OCI-LY3 (cell line): ENCODE data around the gene ALDH1A1.

ENCODE experiments used
- H2AFZ ChIP-seq: fragments of 200-600, 300-600 bp; shearing (Covaris generic); 2 replicates; pipeline ENCODE4 v1.6.0; 2014; ENCODE audit warnings: antibody characterized with exemption, low read depth, low read length
- H3K27ac ChIP-seq: fragments of 200-600, 300-600 bp; sonication (generic); 2 replicates; pipeline ENCODE4 v1.5.1; 2014; ENCODE audit warnings: mild to moderate bottlenecking, low read length, moderate library complexity, mixed read lengths
- H3K27me3 ChIP-seq: fragments of 200-600, 300-600 bp; sonication (generic); 2 replicates; pipeline ENCODE4 v1.6.1; 2014; ENCODE audit warnings: low read depth, low read length, mixed read lengths
- H3K36me3 ChIP-seq: fragments of 200-600, 300-600 bp; sonication (generic); replicated peaks from 2 replicates; pipeline ENCODE3; 2014; ENCODE audit warnings: low read depth, low read length, mixed read lengths
- H3K4me1 ChIP-seq: fragments of 300-600, 200-600 bp; sonication (generic); 2 replicates; pipeline ENCODE4 v1.6.1; 2014; ENCODE audit warnings: low read length, mixed read lengths
- H3K4me2 ChIP-seq: fragments of 200-600, 300-600 bp; sonication (generic); 2 replicates; pipeline ENCODE4 v1.6.1; 2014; ENCODE audit warnings: low read length, mixed read lengths
- H3K4me3 ChIP-seq: fragments of 300-600, 200-600 bp; sonication (generic); 2 replicates; pipeline ENCODE4 v1.5.1; 2014; ENCODE audit warnings: antibody characterized with exemption, mild to moderate bottlenecking, low read length, moderate library complexity
- H3K79me2 ChIP-seq: fragments of 300-600, 200-600 bp; shearing (Covaris generic); 2 replicates; pipeline ENCODE4 v1.6.1; 2014; ENCODE audit warnings: mild to moderate bottlenecking, low read length, mixed read lengths
- H3K9ac ChIP-seq: fragments of 300-600, 200-600 bp; shearing (Covaris generic); 2 replicates; pipeline ENCODE4 v1.6.0; 2014; ENCODE audit warnings: mild to moderate bottlenecking, low read length, moderate library complexity
- H3K9me3 ChIP-seq: fragments of 200-600, 300-600 bp; shearing (Covaris generic); 2 replicates; pipeline ENCODE4 v1.6.1; 2014; ENCODE audit warnings: low read length, mixed read lengths; ENCODE audit not compliant: insufficient read depth
- H4K20me1 ChIP-seq: fragments of 200-600, 300-600 bp; sonication (generic); 2 replicates; pipeline ENCODE4 v1.6.1; 2016; ENCODE audit warnings: low read length, mixed read lengths; ENCODE audit not compliant: insufficient read depth
- CTCF ChIP-seq: fragments of 200-600, 300-600 bp; sonication (generic); IDR thresholded peaks from 2 replicates; pipeline ENCODE4 v1.5.1; 2014; ENCODE audit warnings: antibody characterized with exemption, low read length, low read depth
- EZH2phosphoT487 ChIP-seq: fragments of 200-600 bp; shearing (Covaris generic); IDR thresholded peaks from 2 replicates; pipeline ENCODE4 v1.6.1; 2018; ENCODE audit warnings: antibody characterized with exemption, mixed run types, low read depth

ALDH1A1 gene

GRCh38 chr9:72952914-72953313 is at the start of gene ALDH1A1:
TSS of gene ALDH1A1 (minus strand) at chr9:72953053. CDS start at chr9:72953000, 53 bp downstream.
- no peak for TF ChIP-seq CTCF
- no peak for TF ChIP-seq EZH2phosphoT487
- Histone ChIP-seq H2AFZ (no peak within 1 kb of the TSS), H3K9ac (no peak within 1 kb of the TSS), H3K79me2 (no peaks in the 10 kb centered on the region), H3K36me3 (no peaks in the 10 kb centered on the region), H3K27me3 (peaks cover 17% of the 10 kb centered on the region), H3K4me1 (peaks cover 16% of the 10 kb centered on the region; the same call in 1 of the 2 replicates), H3K4me2 (peak within 1 kb of the TSS; percentile 26), H3K9me3 (no peaks in the 10 kb centered on the region), H3K27ac (no peak within 1 kb of the TSS), H4K20me1 (no peaks in the 10 kb centered on the region), H3K4me3 (no peak within 1 kb of the TSS)

GRCh38 chr9:73001860-73002259 is 49.0 kb upstream of the ALDH1A1 start:
- H4K20me1 ChIP-seq: no peaks in the 10 kb centered on the region
- no peak overlapping the region for H3K4me2 ChIP-seq
- no peaks in the 10 kb centered on the region for H3K36me3 ChIP-seq
- no peaks in the 10 kb centered on the region for H3K4me1 ChIP-seq
- H3K27ac ChIP-seq: no peak overlapping the region
- TF ChIP-seq EZH2phosphoT487 (no peak), CTCF (no peak)
- no peaks in the 10 kb centered on the region; the same call in 1 of the 2 replicates for H3K27me3 ChIP-seq
- H3K79me2 ChIP-seq: no peaks in the 10 kb centered on the region
- H3K9ac ChIP-seq: no peak overlapping the region
- H3K4me3 ChIP-seq: no peak overlapping the region
- no peaks in the 10 kb centered on the region for H3K9me3 ChIP-seq
- H2AFZ ChIP-seq: no peak overlapping the region

- Histone ChIP-seq H4K20me1 (no peaks in the 10 kb centered on the region), H3K4me2 (no peak overlapping the region), H3K79me2 (no peaks in the 10 kb centered on the region), H3K27ac (no peak overlapping the region), H3K36me3 (no peaks in the 10 kb centered on the region), H3K9me3 (no peaks in the 10 kb centered on the region), H2AFZ (no peak overlapping the region), H3K4me3 (no peak overlapping the region), H3K4me1 (no peaks in the 10 kb centered on the region), H3K27me3 (no peaks in the 10 kb centered on the region; the same call in 1 of the 2 replicates), H3K9ac (no peak overlapping the region)
- TF ChIP-seq CTCF (no peak), EZH2phosphoT487 (no peak)
Observed at GRCh38 chr9:72998363-72998762, 45.5 kb upstream of the ALDH1A1 start.

- Histone ChIP-seq H3K27ac (no peak overlapping the region), H2AFZ (no peak overlapping the region)
Observed at GRCh38 chr9:72997387-72997995, 44.6 kb upstream of the ALDH1A1 start.

More at GRCh38 chr9:72997387-72997995, 44.6 kb upstream of the ALDH1A1 start:
- H3K9me3 ChIP-seq: no peaks in the 10 kb centered on the region
- H3K27me3 ChIP-seq: no peaks in the 10 kb centered on the region; the same call in 1 of the 2 replicates
- H3K9ac ChIP-seq: no peak overlapping the region
- TF ChIP-seq CTCF (no peak), EZH2phosphoT487 (no peak)
- H3K4me3 ChIP-seq: no peak overlapping the region
- no peaks in the 10 kb centered on the region for H3K79me2 ChIP-seq
- H4K20me1 ChIP-seq: no peaks in the 10 kb centered on the region
- no peaks in the 10 kb centered on the region for H3K36me3 ChIP-seq
- H3K4me2 ChIP-seq: no peak overlapping the region
- H3K4me1 ChIP-seq: no peaks in the 10 kb centered on the region
